Measurements from ENCODE around the gene MEGF10.
"Not testable (repeated sequence)": the region's sequence is repeated elsewhere in the genome, so short reads cannot be mapped to it uniquely, and the experiment has no call there.

MEGF10 gene

GRCh38 chr5:127290019-127290945 lies at the start of gene MEGF10:
MEGF10 (plus strand) TSS chr5:127290796; CDS start chr5:127331309, 40,513 bp downstream.
- Histone ChIP-seq H3K36me3 (ENCODE audit: control insufficient read depth in 1 of 2, insufficient read depth in 2 of 2, low read length in 2 of 2) (no peaks in the 10 kb centered on the region), H3K9me3 (ENCODE audit: control insufficient read depth in 1 of 2, low read length in 2 of 2) (no peaks in the 10 kb centered on the region), H3K4me3 (ENCODE audit: low read depth in 1 of 2, low read length in 2 of 2) (peak within 1 kb of the TSS; percentile 64 to 67), H3K9ac (ENCODE audit: low read depth in 1 of 2, low read length in 2 of 2) (no peak within 1 kb of the TSS), H3K27me3 (ENCODE audit: control insufficient read depth in 1 of 2, insufficient read depth in 2 of 2, low read length in 2 of 2) (peaks cover 7 to 15% of the 10 kb centered on the region in 2 donors), H3K4me1 (ENCODE audit: control insufficient read depth in 1 of 2, insufficient read depth in 2 of 2, low read length in 2 of 2) (no peaks in the 10 kb centered on the region), H3K27ac (ENCODE audit: low read depth, low read length) (no peak within 1 kb of the TSS)

GRCh38 chr5:127243011-127243410 lies 47.6 kb upstream of the MEGF10 start:
- no peak overlapping the region for H3K27ac ChIP-seq (ENCODE audit: low read depth, low read length)
- H3K9ac ChIP-seq (ENCODE audit: low read depth in 1 of 2, low read length in 2 of 2), result no peak overlapping the region
- H3K9me3 ChIP-seq (ENCODE audit: control insufficient read depth in 1 of 2, low read length in 2 of 2), result no peaks in the 10 kb centered on the region
- no peaks in the 10 kb centered on the region for H3K4me1 ChIP-seq (ENCODE audit: control insufficient read depth in 1 of 2, insufficient read depth in 2 of 2, low read length in 2 of 2)
- no peaks in the 10 kb centered on the region for H3K27me3 ChIP-seq (ENCODE audit: control insufficient read depth in 1 of 2, insufficient read depth in 2 of 2, low read length in 2 of 2)
- H3K4me3 ChIP-seq (ENCODE audit: low read depth in 1 of 2, low read length in 2 of 2), result no peak overlapping the region
- H3K36me3 ChIP-seq (ENCODE audit: control insufficient read depth in 1 of 2, insufficient read depth in 2 of 2, low read length in 2 of 2), result no peaks in the 10 kb centered on the region

DNA sequence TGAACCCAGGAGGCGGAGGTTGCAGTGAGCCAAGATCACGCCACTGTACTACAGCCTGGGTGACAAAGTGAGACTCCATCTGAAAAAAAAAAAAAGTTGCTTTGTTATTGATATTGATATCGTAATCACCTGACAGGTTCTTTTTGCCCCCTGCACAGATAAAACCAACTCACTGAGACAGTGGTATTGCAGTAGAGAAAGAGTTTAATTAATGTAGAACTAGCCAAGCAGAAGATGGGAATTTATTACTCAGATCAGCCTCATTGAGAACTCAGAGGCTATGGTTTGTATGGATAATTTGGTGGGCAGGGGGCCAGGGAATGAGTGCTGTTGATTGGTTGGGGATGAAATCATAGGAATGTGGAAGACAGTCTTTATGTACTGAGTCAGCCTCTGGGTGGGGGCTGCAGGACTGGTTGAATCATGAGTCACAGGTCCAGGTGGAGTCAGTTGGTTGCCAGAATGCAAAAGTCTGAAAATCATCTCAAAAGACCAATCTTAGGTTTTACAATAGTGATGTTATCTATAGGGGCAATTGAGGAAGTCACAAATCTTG lies 35.8 kb upstream of the MEGF10 start:
- no peak overlapping the region for H3K9ac ChIP-seq (ENCODE audit: low read depth in 1 of 2, low read length in 2 of 2)
- H3K36me3 ChIP-seq (ENCODE audit: control insufficient read depth in 1 of 2, insufficient read depth in 2 of 2, low read length in 2 of 2), result no peaks in the 10 kb centered on the region
- peaks cover 8 to 10% of the 10 kb centered on the region in 2 donors for H3K9me3 ChIP-seq (ENCODE audit: control insufficient read depth in 1 of 2, low read length in 2 of 2)
- no peak overlapping the region for H3K4me3 ChIP-seq (ENCODE audit: low read depth in 1 of 2, low read length in 2 of 2)
- H3K27ac ChIP-seq (ENCODE audit: low read depth, low read length), result no peak overlapping the region
- no peaks in the 10 kb centered on the region for H3K4me1 ChIP-seq (ENCODE audit: control insufficient read depth in 1 of 2, insufficient read depth in 2 of 2, low read length in 2 of 2)
- no peaks in the 10 kb centered on the region for H3K27me3 ChIP-seq (ENCODE audit: control insufficient read depth in 1 of 2, insufficient read depth in 2 of 2, low read length in 2 of 2)

DNA sequence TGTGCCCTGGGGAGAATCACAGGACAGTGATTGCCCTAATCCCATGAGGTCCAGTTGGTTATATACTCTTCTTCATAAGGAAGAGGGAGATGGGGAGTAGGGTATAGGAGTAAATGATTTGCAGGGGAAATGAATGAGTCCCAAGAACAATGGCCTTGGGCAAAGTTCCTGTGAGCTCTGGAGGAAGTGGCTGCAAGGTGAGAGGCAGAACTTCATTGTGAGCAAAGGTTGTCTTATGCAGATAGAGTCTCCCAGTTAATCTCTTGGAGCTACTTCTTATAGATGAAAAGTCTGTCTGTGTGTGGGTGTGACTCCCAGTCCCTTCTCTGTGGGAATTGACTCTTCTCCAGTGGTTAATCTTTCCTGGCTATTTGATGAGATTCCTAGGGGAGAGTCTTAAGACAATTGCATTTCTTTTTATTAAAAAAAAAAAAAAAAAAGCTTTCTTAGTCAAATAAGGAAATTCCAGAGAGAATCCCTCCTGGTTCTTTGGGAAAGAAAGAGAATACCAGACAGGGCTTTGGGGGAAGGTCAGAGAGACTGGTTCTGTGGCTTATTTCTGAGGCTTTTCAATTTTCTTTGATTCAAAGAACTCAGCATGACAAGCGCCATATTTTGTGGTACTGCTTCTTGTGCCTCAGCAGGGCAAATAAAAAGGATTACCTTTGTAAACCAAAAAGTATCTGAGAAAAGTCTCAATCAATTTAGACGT lies 33.6 kb upstream of the MEGF10 start:
- Histone ChIP-seq H3K4me1 (ENCODE audit: control insufficient read depth in 1 of 2, insufficient read depth in 2 of 2, low read length in 2 of 2) (no peaks in the 10 kb centered on the region), H3K4me3 (ENCODE audit: low read depth in 1 of 2, low read length in 2 of 2) (no peak overlapping the region), H3K9ac (ENCODE audit: low read depth in 1 of 2, low read length in 2 of 2) (no peak overlapping the region), H3K27me3 (ENCODE audit: control insufficient read depth in 1 of 2, insufficient read depth in 2 of 2, low read length in 2 of 2) (no peaks in the 10 kb centered on the region), H3K9me3 (ENCODE audit: control insufficient read depth in 1 of 2, low read length in 2 of 2) (peaks cover 8 to 10% of the 10 kb centered on the region in 2 donors), H3K27ac (ENCODE audit: low read depth, low read length) (no peak overlapping the region), H3K36me3 (ENCODE audit: control insufficient read depth in 1 of 2, insufficient read depth in 2 of 2, low read length in 2 of 2) (no peaks in the 10 kb centered on the region)

- H3K27ac ChIP-seq (ENCODE audit: low read depth, low read length), result no peak overlapping the region
- no peaks in the 10 kb centered on the region for H3K4me1 ChIP-seq (ENCODE audit: control insufficient read depth in 1 of 2, insufficient read depth in 2 of 2, low read length in 2 of 2)
- H3K27me3 ChIP-seq (ENCODE audit: control insufficient read depth in 1 of 2, insufficient read depth in 2 of 2, low read length in 2 of 2), result no peaks in the 10 kb centered on the region
- no peak overlapping the region for H3K9ac ChIP-seq (ENCODE audit: low read depth in 1 of 2, low read length in 2 of 2)
- no peak overlapping the region for H3K4me3 ChIP-seq (ENCODE audit: low read depth in 1 of 2, low read length in 2 of 2)
- H3K36me3 ChIP-seq (ENCODE audit: control insufficient read depth in 1 of 2, insufficient read depth in 2 of 2, low read length in 2 of 2), result no peaks in the 10 kb centered on the region
- H3K9me3 ChIP-seq (ENCODE audit: control insufficient read depth in 1 of 2, low read length in 2 of 2), result peaks cover 0 to 2% of the 10 kb centered on the region in 2 donors
These were observed 29.9 kb upstream of the MEGF10 start for GRCh38 chr5:127260686-127261085.

GRCh38 chr5:127265473-127265872 lies 25.1 kb upstream of the MEGF10 start:
- H3K9ac ChIP-seq (ENCODE audit: low read depth in 1 of 2, low read length in 2 of 2); H3K4me3 ChIP-seq (ENCODE audit: low read depth in 1 of 2, low read length in 2 of 2); H3K27ac ChIP-seq (ENCODE audit: low read depth, low read length); H3K4me1 ChIP-seq (ENCODE audit: control insufficient read depth in 1 of 2, insufficient read depth in 2 of 2, low read length in 2 of 2); H3K27me3 ChIP-seq (ENCODE audit: control insufficient read depth in 1 of 2, insufficient read depth in 2 of 2, low read length in 2 of 2); H3K36me3 ChIP-seq (ENCODE audit: control insufficient read depth in 1 of 2, insufficient read depth in 2 of 2, low read length in 2 of 2); H3K9me3 ChIP-seq (ENCODE audit: control insufficient read depth in 1 of 2, low read length in 2 of 2): not testable (repeated sequence)

- H3K9ac ChIP-seq (ENCODE audit: low read depth in 1 of 2, low read length in 2 of 2); H3K4me3 ChIP-seq (ENCODE audit: low read depth in 1 of 2, low read length in 2 of 2); H3K27ac ChIP-seq (ENCODE audit: low read depth, low read length); H3K27me3 ChIP-seq (ENCODE audit: control insufficient read depth in 1 of 2, insufficient read depth in 2 of 2, low read length in 2 of 2); H3K9me3 ChIP-seq (ENCODE audit: control insufficient read depth in 1 of 2, low read length in 2 of 2); H3K36me3 ChIP-seq (ENCODE audit: control insufficient read depth in 1 of 2, insufficient read depth in 2 of 2, low read length in 2 of 2); H3K4me1 ChIP-seq (ENCODE audit: control insufficient read depth in 1 of 2, insufficient read depth in 2 of 2, low read length in 2 of 2): not testable (repeated sequence)
These were observed 22.3 kb upstream of the MEGF10 start for GRCh38 chr5:127268342-127268741.

DNA sequence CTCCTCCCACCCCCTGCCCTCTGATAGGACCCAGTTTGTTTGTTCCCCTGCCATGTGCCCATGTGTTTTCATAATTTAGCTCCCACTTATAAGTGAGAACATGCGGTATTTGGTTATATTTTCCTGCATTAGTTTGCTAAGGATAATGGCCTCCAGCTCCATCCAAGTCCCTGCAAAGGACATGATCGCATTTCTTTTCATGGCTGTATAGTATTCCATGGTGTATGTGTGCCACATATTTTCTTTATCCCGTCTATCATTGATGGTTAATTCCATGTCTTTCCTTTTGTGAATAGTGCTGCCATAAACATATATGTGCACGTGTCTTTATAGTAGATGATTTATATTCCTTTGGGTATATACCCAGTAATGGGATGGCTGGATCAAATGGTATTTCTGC lies 19.9 kb upstream of the MEGF10 start:
- H3K36me3 ChIP-seq (ENCODE audit: control insufficient read depth in 1 of 2, insufficient read depth in 2 of 2, low read length in 2 of 2), result not testable (repeated sequence)

DNA sequence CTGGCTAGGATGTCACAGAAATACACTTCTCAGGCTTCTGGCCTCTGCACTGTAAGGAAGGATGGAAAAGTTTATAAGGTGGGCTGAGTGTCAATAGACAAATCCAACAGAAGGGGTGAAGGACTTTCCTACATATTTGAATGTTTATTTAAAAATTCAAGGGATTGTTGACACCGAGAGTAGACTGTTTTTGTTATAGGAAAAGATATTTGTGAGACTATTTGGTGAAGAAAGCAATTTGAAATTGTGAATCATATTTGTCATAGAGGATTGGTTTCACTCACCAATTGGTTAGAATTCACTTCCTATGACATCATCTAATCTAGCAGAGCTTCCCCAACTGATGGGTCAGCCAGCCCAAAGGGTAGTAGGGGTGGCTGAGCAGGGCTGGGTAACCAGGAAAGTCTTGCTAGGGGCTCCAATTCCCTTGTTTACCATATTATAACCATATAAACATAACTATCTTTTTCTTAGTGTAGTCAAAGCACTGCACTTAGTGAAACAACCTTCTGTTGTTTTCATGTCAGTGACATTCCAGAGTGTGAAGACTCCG lies 14.9 kb upstream of the MEGF10 start:
- Histone ChIP-seq H3K9me3 (ENCODE audit: control insufficient read depth in 1 of 2, low read length in 2 of 2) (no peaks in the 10 kb centered on the region), H3K4me1 (ENCODE audit: control insufficient read depth in 1 of 2, insufficient read depth in 2 of 2, low read length in 2 of 2) (no peaks in the 10 kb centered on the region), H3K9ac (ENCODE audit: low read depth in 1 of 2, low read length in 2 of 2) (no peak overlapping the region), H3K27me3 (ENCODE audit: control insufficient read depth in 1 of 2, insufficient read depth in 2 of 2, low read length in 2 of 2) (peaks cover 0 to 6% of the 10 kb centered on the region in 2 donors), H3K27ac (ENCODE audit: low read depth, low read length) (no peak overlapping the region), H3K4me3 (ENCODE audit: low read depth in 1 of 2, low read length in 2 of 2) (no peak overlapping the region), H3K36me3 (ENCODE audit: control insufficient read depth in 1 of 2, insufficient read depth in 2 of 2, low read length in 2 of 2) (no peaks in the 10 kb centered on the region)

More for the DNA sequence above, 19.9 kb upstream of the MEGF10 start:
- H3K9ac ChIP-seq (ENCODE audit: low read depth in 1 of 2, low read length in 2 of 2); H3K27ac ChIP-seq (ENCODE audit: low read depth, low read length); H3K27me3 ChIP-seq (ENCODE audit: control insufficient read depth in 1 of 2, insufficient read depth in 2 of 2, low read length in 2 of 2); H3K9me3 ChIP-seq (ENCODE audit: control insufficient read depth in 1 of 2, low read length in 2 of 2); H3K4me1 ChIP-seq (ENCODE audit: control insufficient read depth in 1 of 2, insufficient read depth in 2 of 2, low read length in 2 of 2); H3K4me3 ChIP-seq (ENCODE audit: low read depth in 1 of 2, low read length in 2 of 2): not testable (repeated sequence)
